Measurements from ENCODE around the gene APEH. TPM values are rescaled to one million over a fixed set of nuclear protein-coding genes. Genes with fewer than 3 reads are reported as not detected.

Gene APEH
- total and polyA plus RNA-seq, 2 of the 13 experiments (the other 11 are each of a cell fraction or from before 2014, with no cell fraction given), result 116 to 130 TPM

DNA sequence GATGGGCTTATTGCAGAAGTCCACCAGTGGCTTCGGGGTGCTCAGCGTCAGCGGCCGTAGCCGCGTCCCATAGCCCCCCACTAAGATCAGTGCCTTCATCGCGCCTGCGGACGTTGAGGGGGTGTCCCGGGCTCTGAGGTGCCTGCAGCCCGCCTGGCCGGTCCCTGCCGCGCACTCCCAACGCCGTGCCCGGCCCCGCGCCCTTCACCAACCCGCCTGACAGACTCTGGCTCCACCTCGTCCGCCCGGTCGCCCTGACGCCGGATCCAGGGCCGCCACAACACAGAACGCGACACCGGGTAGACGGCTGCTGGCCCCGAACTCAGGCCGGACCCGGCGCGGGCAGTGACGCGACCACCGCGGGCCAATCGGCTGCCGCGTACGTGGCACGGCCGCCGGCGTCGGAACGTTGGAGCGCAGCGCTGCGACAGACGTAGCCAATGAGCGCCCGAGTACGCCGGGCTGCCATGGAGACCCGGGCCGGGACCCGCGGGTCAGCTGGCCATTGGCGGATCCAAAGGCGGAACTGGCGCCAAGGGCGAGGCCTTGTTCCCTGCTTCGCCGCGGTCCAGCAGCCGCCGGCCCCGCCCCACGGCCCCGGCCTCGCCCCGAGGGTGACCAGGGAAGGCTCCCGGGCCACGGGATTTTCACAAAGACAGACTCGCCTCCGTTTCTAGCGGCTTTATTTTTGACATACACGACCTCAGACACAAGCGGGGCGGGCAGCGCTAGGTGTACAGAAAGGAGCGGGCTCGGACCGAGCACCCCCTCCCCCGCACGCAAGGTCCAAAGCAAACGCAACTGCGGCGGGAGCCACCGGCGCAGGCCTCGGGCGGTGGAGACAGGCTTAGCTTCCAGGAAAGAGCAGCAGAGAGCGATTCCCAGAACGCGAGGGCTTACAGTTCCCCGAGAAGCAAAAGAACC, 49.7 kb downstream of the APEH start, which contains the start of gene GMPPB (continued):
- no peak for TF ChIP-seq PRDM15 (CRISPR knock-in tag; IDR thresholded peaks at IDR 0.05)
- 0 out of 2 replicates have a peak, but pooled peaks have one; percentile 47 for TF ChIP-seq HNRNPL (IDR thresholded peaks at IDR 0.05; ENCODE audit: low read depth, low read length)
- peak; percentile 71; the same call in 1 of the 2 replicates for TF ChIP-seq ZNF878 (CRISPR knock-in tag; IDR thresholded peaks at IDR 0.05)
- TF ChIP-seq ZKSCAN5 (CRISPR knock-in tag; IDR thresholded peaks at IDR 0.05), result no peak
- TF ChIP-seq ATF4 (CRISPR knock-in tag; IDR thresholded peaks at IDR 0.05), result peak in 1 of 2 experiments; percentile 51; a peak in 2 of 4 replicates
- no peak for TF ChIP-seq HNF4G (IDR thresholded peaks at IDR 0.05; ENCODE audit: borderline replicate concordance, low read depth, low read length)
- TF ChIP-seq HNF4G (CRISPR knock-in tag; IDR thresholded peaks at IDR 0.05; ENCODE audit: borderline replicate concordance, low read depth), result peak; percentile 15; the same call in 1 of the 2 replicates
- no peak for TF ChIP-seq ZSCAN20 (CRISPR knock-in tag; IDR thresholded peaks at IDR 0.05; ENCODE audit: borderline replicate concordance)
- TF ChIP-seq CCAR2 (optimal IDR thresholded peaks at IDR 0.05; ENCODE audit: low read depth, low read length), result no peak
- TF ChIP-seq, protein P1, sequence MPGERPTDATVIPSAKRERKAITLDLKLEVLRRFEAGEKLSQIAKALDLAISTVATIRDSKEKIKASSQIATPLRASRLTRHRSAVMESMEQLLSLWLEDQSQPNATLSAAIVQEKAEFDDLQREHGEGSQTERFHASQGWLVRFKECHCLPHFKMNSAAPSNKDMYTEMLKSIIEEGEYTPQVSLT (CRISPR knock-in tag; IDR thresholded peaks at IDR 0.05; ENCODE audit: borderline replicate concordance, low read depth), result no peak
- no peak for TF ChIP-seq SMARCC2 (IDR thresholded peaks at IDR 0.05)
- peak; percentile 69; the same call in 1 of the 2 replicates for TF ChIP-seq ATF2 (CRISPR knock-in tag; IDR thresholded peaks at IDR 0.05)
- no peak for TF ChIP-seq TEF (CRISPR knock-in tag; IDR thresholded peaks at IDR 0.05)
- peak; percentile 78 for TF ChIP-seq ZNF501 (CRISPR knock-in tag; IDR thresholded peaks at IDR 0.05)
- no peak for TF ChIP-seq JARID2 (CRISPR knock-in tag; IDR thresholded peaks at IDR 0.05; ENCODE audit: insufficient replicate concordance)
- TF ChIP-seq ZNF788 (CRISPR knock-in tag; IDR thresholded peaks at IDR 0.05; ENCODE audit: borderline replicate concordance), result no peak; the same call in 1 of the 2 replicates
- TF ChIP-seq ZFY (CRISPR knock-in tag; IDR thresholded peaks at IDR 0.05), result peak; percentile 76
- no peak for TF ChIP-seq ZNF567 (CRISPR knock-in tag; IDR thresholded peaks at IDR 0.05; ENCODE audit: borderline replicate concordance)
